Body of pancreas (tissue), 4 donors: Measurements from ENCODE around the gene CDK4. TPM values are rescaled to one million over a fixed set of nuclear protein-coding genes. Genes with fewer than 3 reads are reported as not detected.

Experiments used
- ATAC-seq: fragments of 150-250 bp; one replicate; pipeline ENCODE4 v1.9.1; 2016
- DNase-seq, 4 donors: peaks; one replicate each; pipeline ENCODE4 v3.0.0-alpha.2; 2019
- H3K27ac ChIP-seq, 4 donors: fragments of 200-600 bp; sonication (generic); 1 replicate in 3 of 4; 2 replicates in 1 of 4; pipeline versions ENCODE4 v1.5.1 to v1.6.1; 2016 to 2019; ENCODE audit warnings: mild to moderate bottlenecking in 1 of 4, mixed read lengths in 1 of 4, moderate library complexity in 1 of 4
- H3K27me3 ChIP-seq, 2 donors: fragments of 200-600 bp; sonication (generic); one replicate each; pipeline ENCODE4 v1.6.0; 2016; ENCODE audit warnings: mild to moderate bottlenecking in 1 of 2
- H3K36me3 ChIP-seq, 2 donors: fragments of 200-600 bp; sonication (generic); replicated peaks in 1 of 2; 2 replicates each; pipeline ENCODE4 v1.5.1; 2016; ENCODE audit warnings: low read depth in 2 of 2; ENCODE audit not compliant: insufficient read depth in 1 of 2
- H3K4me1 ChIP-seq: fragments of 200-600 bp; sonication (generic); one replicate; pipeline ENCODE4 v1.6.0; 2016
- H3K4me3 ChIP-seq, 2 donors: fragments of 200-600 bp; sonication (generic); 1 replicate in 1 of 2; 2 replicates in 1 of 2; pipeline ENCODE4 v1.5.1; 2016 to 2019
- H3K9me3 ChIP-seq, 3 donors: fragments of 200-600 bp; sonication (generic); 1 replicate in 2 of 3; 2 replicates in 1 of 3; pipeline ENCODE4 v1.5.1; 2016
- CTCF ChIP-seq, 7 experiments: fragments of 450-650 bp in 4 of 7; fragments of 200-600 bp in 3 of 7; sonication (generic) in 3 of 7; IDR thresholded peaks; one replicate each; pipeline ENCODE4 v1.5.1; 2016 to 2019; ENCODE audit warnings: antibody characterized with exemption in 7 of 7
- POLR2A ChIP-seq, 3 donors: fragments of 450-650 bp; IDR thresholded peaks; one replicate each; pipeline ENCODE4 v1.6.1; 2016; ENCODE audit warnings: antibody characterized with exemption in 3 of 3, mild to moderate bottlenecking in 2 of 3
- WGBS, 2 donors: methylation state at CpG; one replicate each; pipeline ENCODE4 v1.1.5; 2017; 5-methylcytosine and 5-hydroxymethylcytosine counted together
- intact Hi-C: fragments of 100-400 bp; cut with DNase I; formaldehyde crosslinking; loops from one replicate; pipeline ENCODE4 v1.15.1; 2023
- total RNA-seq, 2 donors: library from RNA; depleted of rRNA; stranded (reverse); fragments of >200 nt; gene quantifications; one replicate each; pipeline ENCODE4 v1.1.0, GENCODE V29; 2016

Gene CDK4
- total RNA-seq, 2 donors from 2014 or later, result 27.0 to 81.2 TPM

- TF ChIP-seq POLR2A (IDR thresholded peaks at IDR 0.05), result no peak
- TF ChIP-seq CTCF (IDR thresholded peaks at IDR 0.05), result no peak
- Histone ChIP-seq H3K36me3 (peaks cover 0 to under 1% of the 10 kb centered on the region in 2 donors), H3K4me1 (peaks cover 36% of the 10 kb centered on the region), H3K9me3 (no peaks in the 10 kb centered on the region), H3K27ac (no peak overlapping the region), H3K4me3 (no peak overlapping the region), H3K27me3 (no peaks in the 10 kb centered on the region)
- intact Hi-C loops, result no loop called here
- DNase-seq (no peak), ATAC-seq (no peak)
- WGBS, 2 donors, result 84 to 100% methylated on average over 2 to 4 of the region's 4 CpGs
Measured at GRCh38 chr12:57780284-57780897, 28.3 kb upstream of the CDK4 start.

- Histone ChIP-seq H3K27ac (no peak overlapping the region), H3K36me3 (no peaks in the 10 kb centered on the region), H3K4me1 (peaks cover 37% of the 10 kb centered on the region)
Measured at GRCh38 chr12:57779736-57780135, 27.6 kb upstream of the CDK4 start.

GRCh38 chr12:57777911-57778310 is 25.8 kb upstream of the CDK4 start:
- ATAC-seq (no peak), DNase-seq (no peak)
- H3K27ac ChIP-seq, result no peak overlapping the region
- no peaks in the 10 kb centered on the region for H3K36me3 ChIP-seq
- no peak for TF ChIP-seq CTCF (IDR thresholded peaks at IDR 0.05)
- TF ChIP-seq POLR2A (IDR thresholded peaks at IDR 0.05), result no peak
- H3K9me3 ChIP-seq, result no peaks in the 10 kb centered on the region
- peaks cover 41% of the 10 kb centered on the region for H3K4me1 ChIP-seq
- H3K27me3 ChIP-seq, result no peaks in the 10 kb centered on the region
- intact Hi-C loops, result no loop called here
- H3K4me3 ChIP-seq, result no peak overlapping the region
- 79 to 86% methylated on average over 3 to 7 of the region's 7 CpGs for WGBS, 2 donors

More at GRCh38 chr12:57779736-57780135, 27.6 kb upstream of the CDK4 start:
- intact Hi-C loops, result no loop called here
- ATAC-seq (no peak), DNase-seq (no peak)
- no peaks in the 10 kb centered on the region for H3K27me3 ChIP-seq
- no peaks in the 10 kb centered on the region for H3K9me3 ChIP-seq
- 29 to 43% methylated on average over 1 of the region's 1 CpG for WGBS, 2 donors
- TF ChIP-seq CTCF (IDR thresholded peaks at IDR 0.05) (no peak), POLR2A (IDR thresholded peaks at IDR 0.05) (no peak)
- no peak overlapping the region for H3K4me3 ChIP-seq

- no peak for ATAC-seq
- no peaks in the 10 kb centered on the region for H3K27me3 ChIP-seq
- peaks cover 40% of the 10 kb centered on the region for H3K4me1 ChIP-seq
- no peak overlapping the region for H3K27ac ChIP-seq
- H3K36me3 ChIP-seq, result no peaks in the 10 kb centered on the region
- no peak for DNase-seq
- no peak overlapping the region for H3K4me3 ChIP-seq
- 72 to 80% methylated on average over 7 of the region's 7 CpGs for WGBS, 2 donors
- H3K9me3 ChIP-seq, result no peaks in the 10 kb centered on the region
- intact Hi-C loops, result no loop called here
- no peak for TF ChIP-seq POLR2A (IDR thresholded peaks at IDR 0.05)
- TF ChIP-seq CTCF (IDR thresholded peaks at IDR 0.05), result no peak
Measured at GRCh38 chr12:57777367-57777766, 25.3 kb upstream of the CDK4 start.

GRCh38 chr12:57776247-57776587 is 24.1 kb upstream of the CDK4 start:
- no peak overlapping the region for H3K4me3 ChIP-seq
- H3K27me3 ChIP-seq, result no peaks in the 10 kb centered on the region
- DNase-seq, result no peak
- no peaks in the 10 kb centered on the region for H3K9me3 ChIP-seq
- intact Hi-C loops, result no loop called here
- WGBS, 2 donors, result 80 to 87% methylated on average over 2 of the region's 2 CpGs
- H3K36me3 ChIP-seq, result no peaks in the 10 kb centered on the region
- TF ChIP-seq CTCF (IDR thresholded peaks at IDR 0.05) (no peak), POLR2A (IDR thresholded peaks at IDR 0.05) (no peak)
- H3K4me1 ChIP-seq, result peaks cover 36% of the 10 kb centered on the region
- no peak overlapping the region for H3K27ac ChIP-seq
- no peak for ATAC-seq
